ENCODE measurements around the gene RASSF5. TPM values are rescaled to one million over a fixed set of nuclear protein-coding genes. Genes with fewer than 3 reads are reported as not detected.

The RASSF5 gene
- total RNA-seq: 0.38 and 2.5 TPM in 2 replicates

GRCh38 chr1:206507284-206508129 is at the start of gene RASSF5:
TSS of gene RASSF5 (plus strand) at chr1:206507531. CDS start at chr1:206507603, 72 bp downstream.

GRCh38 chr1:206469933-206470691 is 37.2 kb upstream of the RASSF5 start, which contains the start of gene IKBKE:
TSS of gene IKBKE (plus strand) at chr1:206470476. CDS start at chr1:206473228, 2,752 bp downstream.

DNA sequence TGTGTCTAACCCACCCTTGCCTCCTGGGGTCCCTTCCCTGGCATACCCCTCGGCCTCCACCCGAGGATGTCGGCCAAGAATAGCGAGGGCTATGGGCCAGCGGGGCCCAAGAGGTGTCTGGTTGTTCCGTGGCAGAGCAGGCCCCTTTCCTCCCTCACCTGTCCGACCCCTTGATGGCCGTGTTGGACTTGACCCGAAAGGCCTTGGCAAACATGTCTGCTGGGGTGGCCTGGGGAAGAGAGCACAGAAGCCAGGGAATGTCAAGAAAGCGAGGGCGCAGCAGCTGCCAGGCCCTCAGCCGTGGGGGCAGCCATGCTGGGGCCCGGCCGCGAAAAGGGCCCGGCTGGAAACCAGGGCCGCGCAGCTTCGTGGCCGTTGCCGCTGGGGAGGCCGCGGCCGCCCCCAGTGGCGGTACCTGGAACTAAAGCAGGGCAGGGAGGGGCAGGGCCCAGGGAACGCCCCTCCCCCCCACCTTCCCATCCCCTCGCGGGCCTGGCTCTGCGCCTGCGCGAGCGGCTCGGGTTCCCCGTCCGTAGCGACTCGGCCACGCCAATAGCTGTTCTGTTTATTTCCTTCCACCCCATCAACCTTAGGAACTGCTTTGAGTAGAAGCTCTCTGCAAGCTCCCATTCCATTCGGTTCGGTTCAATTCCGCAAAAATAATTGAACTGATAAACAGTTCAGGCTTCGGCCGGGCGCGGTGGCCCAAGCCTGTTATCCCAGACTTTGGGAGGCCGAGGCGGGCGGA is 105.0 kb downstream of the RASSF5 start, which contains the start of gene EIF2D:
Gene EIF2D (minus strand): TSS at position 337 of the 748 bp plus-strand sequence. CDS start 123 bp downstream, at position 214.

GRCh38 chr1:206635080-206635977 is 128.0 kb downstream of the RASSF5 start, which contains the start of gene DYRK3:
TSS of gene DYRK3 (plus strand) at chr1:206635536. CDS start at chr1:206635704, 168 bp downstream.

Other genes with a start within 250 kb of the RASSF5 start
- 7.9 and 12.7 TPM in 2 replicates for gene IKBKE, start 37.1 kb upstream of the RASSF5 start, total RNA-seq
- gene EIF2D, start 104.9 kb downstream of the RASSF5 start, total RNA-seq: 47.2 and 57.2 TPM in 2 replicates
- 24.7 and 29.9 TPM in 2 replicates for gene DYRK3, start 128.0 kb downstream of the RASSF5 start, total RNA-seq
- gene MAPKAPK2, start 177.4 kb downstream of the RASSF5 start, total RNA-seq: 33.8 and 34.9 TPM in 2 replicates